ENCODE results near the gene HOXA3. TPM values are rescaled to one million over a fixed set of nuclear protein-coding genes. Genes with fewer than 3 reads are reported as not detected.

HOXA3 gene
- total and polyA plus RNA-seq, 2 of the 8 experiments (the other 6 are each of a cell fraction or from before 2014, with no cell fraction given): not detected

DNA sequence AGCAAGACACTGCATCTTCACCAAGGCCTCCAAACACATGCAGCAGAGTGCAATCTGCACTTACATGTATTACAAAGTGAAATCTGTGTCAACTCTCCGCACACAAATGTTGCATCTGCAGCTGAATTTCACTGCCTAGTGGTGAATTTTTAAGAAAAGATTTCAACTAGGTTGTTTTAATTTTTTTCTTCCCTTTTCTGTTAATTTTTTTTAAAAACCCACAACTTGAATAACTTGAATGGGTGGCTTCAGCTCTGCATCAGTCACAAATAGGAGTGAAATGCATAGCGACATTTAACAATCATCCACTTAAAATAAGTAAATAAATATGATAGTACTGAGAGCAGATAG, 41.6 kb upstream of the HOXA3 start:
- no peak overlapping the region for H3K14ac ChIP-seq (ENCODE audit: insufficient read length)
- H3K79me2 ChIP-seq (ENCODE audit: control insufficient read depth in 1 of 2, insufficient read depth in 2 of 2, low read length in 2 of 2): no peaks in the 10 kb centered on the region
- H4K5ac ChIP-seq (ENCODE audit: insufficient read length, low read depth, low read length): no peak overlapping the region
- no peak overlapping the region for H3K23ac ChIP-seq (ENCODE audit: insufficient read length)
- H2BK5ac ChIP-seq (ENCODE audit: low read depth, low read length): no peak overlapping the region
- ChIA-PET POLR2A (ENCODE audit: partially characterized antibody) (no interaction called here), CTCF (ENCODE audit: partially characterized antibody) (interaction anchor here (0.6 to 3.2 kb wide), 5 partner anchors 11 to 903 kb away, joined by 3 to 31 read pairs (median 9); no protein-coding TSS in a partner anchor)
- H3K9me3 ChIP-seq (ENCODE audit: insufficient read depth in 2 of 2, low read depth in 1 of 2, low read length in 1 of 2): peaks cover 0 to 3% of the 10 kb centered on the region in 2 experiments; a peak in 1 of 4 replicates
- H3K4ac ChIP-seq (replicated peaks; ENCODE audit: insufficient read length, low read depth, low read length): no peak overlapping the region
- DNase-seq (ENCODE audit: low read depth in 1 of 2, low spot score in 2 of 2) (no peak), FAIRE-seq (no peak)
- H3K18ac ChIP-seq (ENCODE audit: extremely low read depth, low read length): no peak overlapping the region
- peaks cover 25 to 46% of the 10 kb centered on the region in 2 experiments for H4K20me1 ChIP-seq (replicated peaks in 1 of 2; ENCODE audit: control insufficient read depth in 1 of 2, insufficient read depth in 2 of 2, low read length in 2 of 2)
- H4K91ac ChIP-seq (replicated peaks; ENCODE audit: insufficient read length, low read length): no peak overlapping the region
- H2BK20ac ChIP-seq (ENCODE audit: low read length): no peak overlapping the region
- H3K4me1 ChIP-seq (replicated peaks in 1 of 4; ENCODE audit: control insufficient read depth in 3 of 4, insufficient read depth in 4 of 4, low read length in 3 of 4): peaks cover 0 to 7% (median 5%) of the 10 kb centered on the region in 4 experiments; a peak in 5 of 7 replicates
- no peak overlapping the region for H2BK120ac ChIP-seq (replicated peaks; ENCODE audit: low read depth, low read length)
- H3K9ac ChIP-seq (replicated peaks in 1 of 4; ENCODE audit: extremely low read depth in 1 of 4, low read depth in 3 of 4, low read length in 3 of 4): no peak overlapping the region
- no peak overlapping the region for H2AFZ ChIP-seq (ENCODE audit: low read length)
- no peak overlapping the region for H3K27ac ChIP-seq (ENCODE audit: low read depth, low read length)
- TF ChIP-seq MAX (IDR thresholded peaks at IDR 0.05) (no peak), RNF2 (IDR thresholded peaks at IDR 0.05; ENCODE audit: borderline replicate concordance, low read depth, low read length, missing control alignments, poor library complexity, severe bottlenecking) (peak; percentile 35), HDAC2 (IDR thresholded peaks at IDR 0.05; ENCODE audit: borderline replicate concordance in 1 of 2, low read depth in 2 of 2, low read length in 2 of 2) (no peak), CBX5 (IDR thresholded peaks at IDR 0.05; ENCODE audit: low read depth, low read length) (no peak), SP1 (IDR thresholded peaks at IDR 0.05; ENCODE audit: low read depth, low read length) (0 out of 2 replicates have a peak, but pooled peaks have one; percentile 1), PHF8 (conservative IDR thresholded peaks at IDR 0.05; ENCODE audit: low read depth, low read length) (no peak), EGR1 (IDR thresholded peaks at IDR 0.05; ENCODE audit: borderline replicate concordance, low read depth, low read length) (no peak), SUZ12 (IDR thresholded peaks at IDR 0.05; ENCODE audit: low read length) (0 out of 2 replicates have a peak, but pooled peaks have one; percentile 15), CBX8 (IDR thresholded peaks at IDR 0.05; ENCODE audit: borderline replicate concordance, low read depth, low read length) (0 out of 2 replicates have a peak, but pooled peaks have one; percentile 52)
- no peak overlapping the region for H2AK5ac ChIP-seq (ENCODE audit: low read depth, low read length)
- no peaks in the 10 kb centered on the region for H3K79me1 ChIP-seq (ENCODE audit: low read depth, low read length)
- no peak overlapping the region for H3K56ac ChIP-seq (replicated peaks; ENCODE audit: insufficient read length, low read depth, low read length)
- H3K27me3 ChIP-seq (replicated peaks in 1 of 4; ENCODE audit: control insufficient read depth in 3 of 4, extremely low read depth in 1 of 4, insufficient read depth in 3 of 4, low read length in 3 of 4): peaks cover 83 to 100% (median 95%) of the 10 kb centered on the region in 4 experiments
- H3K36me3 ChIP-seq (ENCODE audit: control insufficient read depth in 2 of 4, insufficient read depth in 4 of 4, low read length in 3 of 4): peaks cover 0 to 13% (median 0%) of the 10 kb centered on the region in 4 experiments; a peak in 1 of 8 replicates
- WGBS, 2 experiments (ENCODE audit: extremely low coverage in 1 of 2, insufficient coverage in 1 of 2, insufficient read length in 1 of 2, insufficient replicate concordance in 2 of 2, low coverage in 1 of 2, low lambda C conversion rate in 2 of 2, missing lambda C conversion rate in 1 of 2): 27% methylated on average over 2 of the region's 2 CpGs; no CpG with 5 or more reads in 1 of the 2 experiments
- H3K4me3 ChIP-seq (ENCODE audit: extremely low read depth in 1 of 4, insufficient read depth in 2 of 4, low read depth in 3 of 4, low read length in 4 of 4): no peak overlapping the region
- no peak overlapping the region for H2BK15ac ChIP-seq (ENCODE audit: low read length)
- no peaks in the 10 kb centered on the region for H3K23me2 ChIP-seq (ENCODE audit: low read depth, low read length)
- H2BK12ac ChIP-seq (ENCODE audit: low read depth, low read length): no peak overlapping the region
- no peak overlapping the region for H3K4me2 ChIP-seq (ENCODE audit: insufficient read depth in 1 of 2, low read depth in 2 of 2, low read length in 2 of 2)
- H4K8ac ChIP-seq (ENCODE audit: extremely low read depth, insufficient read depth, low read length): no peak overlapping the region
